ENCODE data around the gene LRCOL1.

LRCOL1 gene

GRCh38 chr12:132583736-132584135, 26.6 kb downstream of the LRCOL1 start:
- no peak for DNase-seq (ENCODE audit: low read depth in 4 of 4, low spot score in 1 of 4)

- no peak for DNase-seq (ENCODE audit: low read depth in 4 of 4, low spot score in 1 of 4)
These were observed 27.0 kb downstream of the LRCOL1 start for GRCh38 chr12:132583411-132583710.

- no peak for DNase-seq (ENCODE audit: low read depth in 4 of 4, low spot score in 1 of 4)
These were observed 27.6 kb downstream of the LRCOL1 start for GRCh38 chr12:132582582-132583410.

- no peak for DNase-seq (ENCODE audit: low read depth in 4 of 4, low spot score in 1 of 4)
These were observed 28.3 kb downstream of the LRCOL1 start for GRCh38 chr12:132582058-132582420.

DNA sequence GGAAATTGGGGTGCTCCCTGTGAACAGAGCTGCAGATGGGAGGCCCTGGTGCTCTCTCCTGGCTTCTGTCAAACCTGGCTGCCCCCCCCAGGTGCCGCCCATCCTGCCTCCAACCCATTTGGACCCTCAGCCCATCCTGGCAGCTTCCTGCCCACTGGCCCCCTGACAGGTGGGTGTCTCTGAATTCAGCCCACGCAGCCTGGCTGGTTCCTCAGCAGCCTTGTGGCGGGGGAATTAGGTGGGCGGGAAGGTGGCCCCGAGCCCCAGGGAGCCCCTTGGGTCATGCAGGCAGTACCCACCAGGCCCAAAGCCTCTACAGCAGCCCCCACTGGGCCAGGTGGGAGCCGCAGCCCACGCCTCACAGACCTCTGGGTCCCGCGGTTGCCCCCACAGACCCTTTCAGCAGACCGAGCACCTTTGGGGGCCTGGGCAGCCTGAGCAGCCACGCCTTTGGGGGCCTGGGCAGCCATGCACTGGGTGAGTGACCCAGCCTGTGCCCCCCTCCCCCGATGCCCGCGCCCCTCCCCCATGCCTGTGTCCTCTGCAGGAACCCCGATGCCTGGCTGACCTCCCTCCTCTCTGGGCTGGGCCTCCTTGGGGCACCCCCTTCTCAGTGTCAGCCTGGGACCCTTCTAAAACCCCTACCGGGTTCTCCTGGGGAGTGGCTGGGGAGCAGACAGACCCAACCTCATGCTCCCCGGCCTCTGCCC, 28.9 kb downstream of the LRCOL1 start:
- no peak for DNase-seq (ENCODE audit: low read depth in 4 of 4, low spot score in 1 of 4)

DNA sequence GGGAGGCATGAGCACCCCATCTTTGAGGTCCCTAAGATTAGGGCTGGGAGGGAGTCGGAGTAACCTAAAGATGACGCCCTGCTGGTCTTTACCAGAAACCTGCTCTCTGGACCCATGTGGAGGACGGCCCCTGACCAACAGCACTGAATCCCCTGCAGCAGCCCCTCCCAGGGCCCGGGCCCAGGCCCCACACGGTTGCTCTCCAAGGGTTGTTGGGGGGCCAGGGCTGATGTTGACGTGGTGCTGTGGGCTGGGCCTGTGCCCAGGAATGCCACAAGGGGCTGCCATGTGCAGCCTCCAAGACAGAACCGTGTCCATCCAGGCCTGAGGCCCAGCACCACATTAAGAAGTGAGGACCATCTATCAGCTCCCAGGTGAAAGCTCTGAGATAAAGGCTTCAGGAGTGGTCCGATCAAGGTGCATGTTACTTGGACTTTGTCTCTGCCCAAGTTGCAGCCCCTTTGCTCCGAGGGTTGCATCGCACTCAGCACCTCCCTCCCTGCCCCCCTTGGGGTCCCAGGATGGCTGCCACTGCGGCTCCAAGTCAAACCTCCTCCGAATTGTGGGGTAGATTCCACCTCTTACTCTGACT, 29.6 kb downstream of the LRCOL1 start:
- DNase-seq (ENCODE audit: low read depth in 4 of 4, low spot score in 1 of 4): no peak

DNA sequence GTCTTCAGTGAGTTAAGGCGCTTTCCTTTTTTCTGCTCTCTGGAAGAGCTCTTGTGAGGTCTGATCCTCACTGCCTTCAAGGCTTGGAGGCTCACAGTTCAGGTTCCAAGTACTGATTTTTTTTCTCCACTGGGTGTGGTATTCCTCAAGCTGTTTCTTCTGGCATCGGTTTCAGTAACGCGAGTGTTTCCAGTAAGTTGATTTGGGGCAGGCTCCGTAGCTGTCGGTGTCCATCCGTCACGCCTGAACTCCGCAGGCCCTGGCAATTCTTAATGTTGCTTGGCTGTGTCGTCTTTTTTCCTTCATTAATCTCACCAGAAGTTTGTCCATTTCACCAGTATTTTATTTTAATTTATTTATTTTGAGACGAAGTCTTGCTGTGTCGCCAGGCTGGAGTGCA, 30.6 kb downstream of the LRCOL1 start:
- DNase-seq (ENCODE audit: low read depth in 4 of 4, low spot score in 1 of 4): no peak

DNA sequence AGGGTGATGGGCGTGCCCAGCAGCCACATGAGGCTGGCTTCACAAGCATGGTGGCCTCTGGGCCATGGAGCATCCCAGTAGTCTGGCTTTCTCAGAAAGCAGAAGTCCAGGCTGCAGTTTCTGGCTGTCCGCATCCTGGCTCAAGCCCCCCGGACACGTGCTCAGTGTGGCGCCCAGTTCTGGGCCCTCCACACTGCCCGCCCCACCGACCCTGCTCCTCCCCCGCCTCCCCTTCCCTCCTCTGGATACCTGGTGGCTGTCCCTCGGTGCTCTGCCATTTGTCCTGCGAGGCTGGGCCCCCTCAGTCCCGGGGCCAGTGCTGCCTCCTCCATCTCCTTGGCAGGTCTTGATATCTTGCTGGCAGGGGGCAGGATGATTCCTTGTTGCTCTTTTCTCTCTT, 31.6 kb downstream of the LRCOL1 start:
- no peak for DNase-seq (ENCODE audit: low read depth in 4 of 4, low spot score in 1 of 4)

DNA sequence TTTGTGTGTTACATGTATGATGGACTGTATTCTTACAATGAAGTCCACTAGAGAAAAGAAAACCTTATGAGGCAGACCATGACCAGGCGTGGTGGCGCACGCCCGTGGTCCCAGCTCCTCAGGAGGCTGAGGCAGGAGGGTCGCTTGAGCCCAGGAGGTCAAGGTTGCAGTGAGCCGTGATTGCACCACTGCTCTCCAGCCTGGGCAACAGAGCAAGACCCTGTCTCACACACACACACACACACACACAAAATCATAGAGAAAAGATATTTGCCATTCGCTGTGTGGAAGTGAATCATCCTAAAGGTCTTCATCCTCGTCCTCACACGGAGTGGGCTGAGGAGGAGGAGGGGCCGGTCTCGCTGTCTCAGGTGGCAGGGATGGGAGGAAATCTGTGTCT, 32.3 kb downstream of the LRCOL1 start:
- DNase-seq (ENCODE audit: low read depth in 4 of 4, low spot score in 1 of 4): no peak

DNA sequence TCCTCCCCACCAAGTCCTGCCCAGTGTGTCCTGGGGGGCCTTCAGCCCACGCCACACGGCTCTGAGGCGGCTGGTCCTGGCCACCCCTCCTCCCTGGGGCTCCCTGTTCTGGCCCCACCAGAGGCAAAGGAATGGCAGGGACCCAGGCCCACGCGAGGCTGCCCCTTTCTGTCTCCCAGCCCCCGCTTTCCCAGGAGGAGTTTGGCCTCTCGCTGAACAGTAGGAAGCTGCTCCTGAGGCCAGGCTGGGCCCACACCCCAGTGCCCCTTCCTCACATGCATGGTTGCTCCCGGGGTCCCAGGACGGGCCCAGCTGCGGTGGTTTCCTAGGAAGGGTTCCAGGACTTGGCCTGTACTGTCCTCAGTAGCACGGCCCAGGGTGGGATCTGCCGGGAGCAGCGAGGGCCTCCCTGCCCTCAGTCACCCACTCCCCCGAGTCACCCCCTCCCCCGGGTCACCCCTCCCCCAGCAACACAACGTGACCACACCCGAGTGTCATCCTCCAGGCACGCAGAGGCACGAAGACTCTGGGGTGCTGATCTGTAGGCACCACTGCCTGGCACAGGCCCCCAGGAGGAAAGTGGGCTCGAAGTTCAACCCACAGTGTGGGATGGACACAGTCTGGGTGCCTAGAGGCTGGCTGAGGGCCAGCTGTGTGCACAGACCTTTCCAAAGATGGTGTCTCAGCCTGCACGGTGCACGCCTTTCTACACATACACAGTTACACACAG, 33.0 kb downstream of the LRCOL1 start:
- DNase-seq (ENCODE audit: low read depth in 4 of 4, low spot score in 1 of 4): no peak

DNA sequence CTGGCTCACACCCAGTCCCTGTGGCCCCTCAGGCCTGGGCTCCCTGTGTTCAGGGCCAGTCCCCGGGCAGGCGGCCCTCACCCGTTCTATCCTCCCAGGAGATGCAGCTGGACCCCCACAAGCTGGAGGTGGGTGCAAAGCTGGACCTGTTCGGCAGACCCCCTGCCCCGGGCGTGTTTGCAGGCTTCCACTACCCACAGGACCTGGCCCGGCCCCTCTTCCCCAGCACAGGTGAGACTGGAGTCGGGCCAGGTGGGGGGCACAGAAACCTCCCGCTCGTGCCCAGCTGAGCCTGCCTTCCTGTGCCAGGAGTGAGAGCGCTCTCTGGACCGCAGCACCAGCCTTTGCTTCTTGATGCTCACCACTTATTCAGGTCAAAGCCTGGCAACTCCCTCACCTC, 33.7 kb downstream of the LRCOL1 start:
- DNase-seq (ENCODE audit: low read depth in 4 of 4, low spot score in 1 of 4): no peak

DNA sequence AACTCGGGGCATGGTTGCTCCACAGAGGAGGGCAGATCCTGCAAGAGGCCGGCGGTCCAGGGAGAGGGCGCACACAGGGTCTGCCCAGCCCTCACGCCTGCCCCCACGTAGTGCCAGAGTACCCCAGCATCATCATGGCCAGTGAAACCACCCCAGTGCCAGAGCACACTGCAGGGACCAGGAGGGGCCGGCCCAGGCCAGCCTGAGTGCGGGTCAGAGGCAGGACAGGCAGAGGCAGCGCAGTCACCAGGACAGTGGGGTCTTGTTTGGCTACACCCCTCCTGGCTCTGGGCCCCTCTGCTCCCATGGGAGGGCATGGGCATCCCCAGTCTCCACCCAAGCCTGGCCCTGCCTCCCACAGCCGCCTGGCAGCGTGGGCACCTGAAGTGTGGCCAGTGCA, 34.7 kb downstream of the LRCOL1 start:
- no peak for DNase-seq (ENCODE audit: low read depth in 4 of 4, low spot score in 1 of 4)

DNA sequence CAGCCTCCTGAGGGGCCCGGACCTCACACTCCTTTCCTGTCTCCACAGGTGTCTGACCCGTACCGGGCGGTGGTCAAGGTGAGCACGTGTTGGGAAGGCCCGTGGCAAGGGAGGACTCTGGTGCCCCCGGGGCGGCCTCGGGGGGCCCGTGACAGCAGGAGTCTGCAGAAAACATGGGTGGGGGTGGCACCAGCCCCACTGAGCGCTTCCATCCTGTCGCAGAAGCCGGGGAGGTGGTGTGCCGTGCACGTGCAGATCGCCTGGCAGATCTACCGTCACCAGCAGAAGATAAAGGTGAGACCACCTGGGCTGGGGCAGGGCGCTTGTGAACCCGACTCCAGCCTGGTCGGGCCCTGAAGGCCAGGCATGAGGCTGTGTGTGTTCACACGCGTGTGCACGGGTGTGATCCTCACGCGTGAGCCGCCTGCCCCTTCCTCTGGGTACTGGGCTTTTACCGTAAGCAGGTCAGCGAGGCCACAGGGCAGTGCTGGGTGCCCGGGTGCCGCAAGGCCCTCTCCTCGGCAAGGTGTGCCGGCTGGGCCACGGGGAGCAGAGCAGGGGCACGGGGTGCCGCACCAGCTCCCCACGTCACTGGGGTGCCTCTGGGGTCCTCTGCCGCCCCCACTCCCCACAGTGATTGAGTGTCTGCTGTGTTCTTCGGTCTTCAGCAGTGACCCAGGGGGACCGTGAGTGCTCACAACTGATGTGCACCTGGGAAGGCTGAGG, 35.9 kb downstream of the LRCOL1 start:
- no peak for DNase-seq (ENCODE audit: low read depth in 4 of 4, low spot score in 1 of 4)

GRCh38 chr12:132572801-132573760, 37.3 kb downstream of the LRCOL1 start:
- DNase-seq (ENCODE audit: low read depth in 4 of 4, low spot score in 1 of 4): no peak

GRCh38 chr12:132572106-132572505, 38.3 kb downstream of the LRCOL1 start:
- no peak for DNase-seq (ENCODE audit: low read depth in 4 of 4, low spot score in 1 of 4)

DNA sequence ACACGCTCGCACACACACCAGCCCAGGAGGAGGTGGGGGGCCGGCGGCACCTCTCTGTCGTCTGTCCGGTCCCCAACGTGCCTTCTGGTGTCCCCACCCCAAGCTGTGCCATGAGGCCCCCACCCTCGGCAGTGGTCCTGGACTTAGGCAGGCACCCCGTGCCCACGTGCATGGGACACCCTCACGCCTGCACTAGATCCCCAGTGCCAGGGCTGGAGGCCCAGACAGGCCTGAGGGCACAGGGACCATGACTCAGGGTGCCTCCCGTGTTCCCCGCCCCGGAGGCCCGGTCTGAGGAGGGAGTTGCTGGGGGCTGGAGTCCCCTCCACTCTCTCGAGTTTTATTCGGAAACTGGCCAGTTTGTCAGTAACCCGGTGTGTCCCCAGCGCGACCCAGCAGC, 38.8 kb downstream of the LRCOL1 start:
- DNase-seq (ENCODE audit: low read depth in 4 of 4, low spot score in 1 of 4): no peak

DNA sequence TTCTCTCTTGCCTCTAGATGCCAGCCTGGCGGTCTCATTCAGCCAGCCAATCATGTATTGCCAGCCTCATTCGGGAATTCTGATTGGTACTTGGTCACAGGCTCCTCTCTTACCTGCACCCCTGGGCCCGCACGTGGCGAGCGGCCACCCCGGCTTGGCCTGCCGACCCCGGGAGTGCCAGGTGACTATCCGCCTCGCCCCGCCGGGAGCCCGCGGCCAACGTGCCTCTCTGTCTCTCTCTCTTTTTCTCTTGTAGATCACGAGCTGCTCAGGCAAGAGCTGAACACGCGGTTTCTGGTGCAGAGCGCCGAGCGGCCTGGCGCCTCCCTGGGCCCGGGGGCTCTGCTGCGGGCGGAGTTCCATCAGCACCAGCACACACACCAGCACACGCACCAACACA, 39.3 kb downstream of the LRCOL1 start:
- no peak for DNase-seq (ENCODE audit: low read depth in 4 of 4, low spot score in 1 of 4)

DNA sequence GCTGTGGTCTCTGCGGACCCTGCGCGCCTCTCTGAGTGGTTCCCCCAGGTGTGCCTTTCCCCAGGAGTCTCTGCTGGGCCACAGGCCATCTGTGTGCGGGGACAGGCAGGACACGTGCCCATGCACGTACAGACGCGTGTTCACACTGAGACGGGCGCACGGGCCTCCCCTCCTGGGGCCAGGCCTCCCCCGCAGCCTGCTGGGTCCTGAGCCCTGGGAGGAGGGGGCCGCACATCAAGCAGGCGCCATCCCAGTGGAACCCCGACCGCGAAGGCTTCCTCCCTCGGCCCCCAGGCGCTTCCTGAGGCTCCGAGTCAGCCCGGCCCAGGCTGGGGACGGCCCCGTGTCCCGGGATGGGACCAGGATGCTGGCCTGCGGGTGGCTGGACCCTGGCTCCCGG, 39.7 kb downstream of the LRCOL1 start:
- no peak for DNase-seq (ENCODE audit: low read depth in 4 of 4, low spot score in 1 of 4)

- no peak for DNase-seq (ENCODE audit: low read depth in 4 of 4, low spot score in 1 of 4)
These were observed 40.4 kb downstream of the LRCOL1 start for GRCh38 chr12:132569856-132570480.

Data from stimulated activated CD4-positive, alpha-beta T cell treated with anti-CD3 and anti-CD28 coated beads, Interleukin-1b, Interleukin-23, amount 100 ng/mL, for 24 hours (primary cell).